ENCODE results near the gene RAP1GDS1.

GRCh38 chr4:98385831-98386230 is 124.6 kb downstream of the RAP1GDS1 start:
- TF ChIP-seq, protein P1, sequence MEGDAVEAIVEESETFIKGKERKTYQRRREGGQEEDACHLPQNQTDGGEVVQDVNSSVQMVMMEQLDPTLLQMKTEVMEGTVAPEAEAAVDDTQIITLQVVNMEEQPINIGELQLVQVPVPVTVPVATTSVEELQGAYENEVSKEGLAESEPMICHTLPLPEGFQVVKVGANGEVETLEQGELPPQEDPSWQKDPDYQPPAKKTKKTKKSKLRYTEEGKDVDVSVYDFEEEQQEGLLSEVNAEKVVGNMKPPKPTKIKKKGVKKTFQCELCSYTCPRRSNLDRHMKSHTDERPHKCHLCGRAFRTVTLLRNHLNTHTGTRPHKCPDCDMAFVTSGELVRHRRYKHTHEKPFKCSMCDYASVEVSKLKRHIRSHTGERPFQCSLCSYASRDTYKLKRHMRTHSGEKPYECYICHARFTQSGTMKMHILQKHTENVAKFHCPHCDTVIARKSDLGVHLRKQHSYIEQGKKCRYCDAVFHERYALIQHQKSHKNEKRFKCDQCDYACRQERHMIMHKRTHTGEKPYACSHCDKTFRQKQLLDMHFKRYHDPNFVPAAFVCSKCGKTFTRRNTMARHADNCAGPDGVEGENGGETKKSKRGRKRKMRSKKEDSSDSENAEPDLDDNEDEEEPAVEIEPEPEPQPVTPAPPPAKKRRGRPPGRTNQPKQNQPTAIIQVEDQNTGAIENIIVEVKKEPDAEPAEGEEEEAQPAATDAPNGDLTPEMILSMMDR (IDR thresholded peaks at IDR 0.05) = no peak
- no peak for TF ChIP-seq POLR2A (IDR thresholded peaks at IDR 0.05)
